ENCODE measurements around the gene KRTAP5-10.

DNA sequence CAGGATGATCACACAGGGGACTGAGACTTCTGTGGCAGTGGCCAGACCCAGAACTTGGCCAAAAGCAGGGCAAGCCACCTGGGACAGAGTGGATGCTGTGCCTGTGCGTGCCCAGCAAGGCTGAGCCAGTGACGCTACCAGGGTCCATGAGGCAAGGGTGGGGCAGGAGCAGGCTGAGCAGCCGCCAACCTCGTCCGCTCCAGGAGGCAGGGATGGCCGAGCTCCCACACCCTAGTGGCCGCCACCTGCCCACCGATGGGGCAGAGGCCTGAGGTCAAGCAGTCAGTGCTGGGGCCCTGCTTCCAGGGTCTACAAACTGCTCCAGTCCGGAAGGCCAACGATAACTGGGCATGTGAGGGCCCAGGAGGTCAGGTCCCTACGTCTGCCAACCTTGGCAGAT, 9.9 kb upstream of the KRTAP5-10 start:
- TF ChIP-seq ARNT (IDR thresholded peaks at IDR 0.05) (no peak), ELF4 (IDR thresholded peaks at IDR 0.05) (no peak)
